ENCODE results near the gene C22orf15.

DNA sequence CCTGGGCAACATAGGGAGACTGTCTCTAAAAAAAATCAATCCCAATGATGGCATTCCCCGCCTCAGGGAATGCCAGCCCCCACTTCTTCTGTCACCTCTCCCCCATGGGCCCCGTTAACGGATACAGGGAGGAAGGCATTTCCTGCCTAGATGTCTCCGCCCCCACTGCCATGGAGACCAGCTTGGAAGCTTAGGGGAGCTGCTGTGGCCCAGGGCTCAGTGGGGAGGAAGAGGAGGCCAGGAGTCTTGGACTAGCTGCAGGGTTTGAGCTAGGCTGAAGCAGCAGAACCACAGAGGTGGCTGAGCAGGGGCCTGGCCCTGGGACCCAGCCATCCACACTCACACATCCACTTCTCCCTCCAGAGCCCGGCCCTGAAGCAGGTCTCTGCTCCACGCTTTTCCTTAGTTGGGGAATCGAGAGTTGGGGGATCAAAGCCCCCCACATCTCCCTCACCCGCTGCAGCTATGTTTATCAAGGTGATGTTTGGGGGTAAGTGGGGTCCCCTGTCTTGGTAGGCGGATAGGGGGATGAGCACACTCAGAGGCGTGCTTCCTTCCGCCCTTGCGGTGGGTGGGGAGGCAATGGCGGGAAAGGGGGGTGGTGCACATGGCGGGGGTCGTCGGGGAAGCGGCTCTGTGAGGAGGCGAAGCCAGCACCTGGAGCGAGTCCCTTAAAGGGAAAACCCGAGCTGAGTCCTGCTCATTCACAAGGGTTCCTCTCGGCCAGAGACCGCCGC, at the start of gene C22orf15:
- TF ChIP-seq CTCF (IDR thresholded peaks at IDR 0.05) (no peak), POLR2A (IDR thresholded peaks at IDR 0.05) (no peak), POLR2AphosphoS5 (IDR thresholded peaks at IDR 0.05) (no peak)

Data from sigmoid colon (tissue), 4 donors.